HG02970 (cell line): Measurements from ENCODE around the gene PKLR.
A peak's percentile ranks its signal among the peaks of the same experiment; 100 is the strongest.
"Not testable (repeated sequence)": the region's sequence is repeated elsewhere in the genome, so short reads cannot be mapped to it uniquely, and the experiment has no call there.

Experiments used
- ATAC-seq: cut with Tn5 transposase; IDR thresholded peaks from one replicate; pipeline ENCODE4 v1.9.1; 2021; ENCODE audit warnings: mild to moderate bottlenecking, moderate library complexity, moderate number of reproducible peaks; ENCODE audit not compliant: unreplicated experiment, low FRiP score

Gene PKLR

DNA sequence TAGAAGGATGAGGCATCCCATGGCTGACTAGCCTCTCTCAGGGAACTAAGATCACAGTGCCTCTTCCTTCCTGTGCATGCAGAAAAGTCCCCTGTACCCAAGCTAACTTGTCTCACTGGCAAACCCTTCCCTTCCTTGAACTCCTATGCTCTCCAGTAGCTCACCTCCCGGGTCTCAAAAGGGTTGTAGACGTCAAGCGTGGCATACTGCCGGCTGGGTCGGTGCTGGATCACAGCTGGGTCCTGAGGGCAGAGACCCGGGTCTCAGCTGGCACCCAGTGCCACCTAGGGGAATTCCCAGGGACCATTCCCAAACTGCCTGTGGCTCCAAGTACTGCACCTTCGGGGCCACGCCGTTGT, 39.8 kb downstream of the PKLR start:
- ATAC-seq, result peak; percentile 9

GRCh38 chr1:155260276-155260675, 41.0 kb downstream of the PKLR start:
- ATAC-seq, result no peak

GRCh38 chr1:155256058-155256852, 45.0 kb downstream of the PKLR start:
- ATAC-seq, result no peak

GRCh38 chr1:155255243-155256007, 45.8 kb downstream of the PKLR start, which contains the start of gene ENTREP3:
Gene ENTREP3, minus strand, starts transcription at chr1:155255483. Its CDS starts 606 bp downstream, at chr1:155254877.
- peak; percentile 46 for ATAC-seq

DNA sequence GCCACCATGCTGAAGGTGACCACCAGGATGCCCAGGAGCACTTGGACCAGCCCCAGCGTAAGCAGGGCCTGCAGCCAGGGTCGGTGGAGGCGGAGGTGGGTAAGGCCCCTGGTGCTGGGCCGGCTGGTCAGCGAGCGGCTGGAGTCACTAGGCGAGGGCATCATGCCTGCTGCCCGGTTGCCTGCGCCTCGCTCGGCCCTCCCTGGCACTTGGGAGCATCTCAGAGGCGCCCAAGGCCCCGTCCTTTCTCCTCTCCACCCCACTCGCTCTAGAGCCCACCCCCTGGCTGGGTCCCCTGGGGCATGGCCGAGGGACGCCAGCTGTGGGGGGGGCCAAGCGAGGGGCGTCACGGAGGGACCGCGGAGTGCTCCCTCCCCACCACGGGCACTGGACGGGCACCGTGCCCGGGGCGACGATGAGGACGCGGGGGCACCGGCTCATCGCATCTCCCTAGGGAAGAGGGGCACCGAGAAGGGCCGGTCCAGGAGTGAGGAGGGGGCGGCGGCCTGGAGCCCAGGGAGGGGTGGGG, 46.5 kb downstream of the PKLR start:
- ATAC-seq, result no peak

GRCh38 chr1:155254228-155254713, 47.0 kb downstream of the PKLR start:
- ATAC-seq, result no peak

- no peak for ATAC-seq
These were observed 47.4 kb downstream of the PKLR start for GRCh38 chr1:155253797-155254196.

- ATAC-seq, result no peak
These were observed 48.0 kb downstream of the PKLR start for GRCh38 chr1:155253208-155253607.

DNA sequence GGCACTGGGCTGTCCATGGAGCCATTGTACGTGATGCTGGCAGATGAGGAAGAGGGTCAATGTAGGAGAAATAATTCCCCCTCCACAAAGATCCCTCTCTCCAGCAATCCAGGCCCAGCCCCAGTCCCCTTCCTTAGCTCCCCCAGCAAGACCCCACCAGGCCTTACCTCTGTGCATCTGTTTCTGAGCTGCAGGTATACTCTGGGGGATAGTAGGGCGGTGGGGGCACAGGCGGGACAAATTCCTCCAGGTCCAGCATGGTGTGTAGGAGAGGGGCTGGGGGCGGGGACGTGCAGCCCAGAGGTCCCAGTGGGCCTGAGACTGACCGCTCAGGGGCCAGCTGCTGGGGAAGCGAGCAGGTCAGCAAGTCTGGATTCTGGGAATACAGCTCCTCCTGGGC, 49.7 kb downstream of the PKLR start:
- ATAC-seq, result no peak

DNA sequence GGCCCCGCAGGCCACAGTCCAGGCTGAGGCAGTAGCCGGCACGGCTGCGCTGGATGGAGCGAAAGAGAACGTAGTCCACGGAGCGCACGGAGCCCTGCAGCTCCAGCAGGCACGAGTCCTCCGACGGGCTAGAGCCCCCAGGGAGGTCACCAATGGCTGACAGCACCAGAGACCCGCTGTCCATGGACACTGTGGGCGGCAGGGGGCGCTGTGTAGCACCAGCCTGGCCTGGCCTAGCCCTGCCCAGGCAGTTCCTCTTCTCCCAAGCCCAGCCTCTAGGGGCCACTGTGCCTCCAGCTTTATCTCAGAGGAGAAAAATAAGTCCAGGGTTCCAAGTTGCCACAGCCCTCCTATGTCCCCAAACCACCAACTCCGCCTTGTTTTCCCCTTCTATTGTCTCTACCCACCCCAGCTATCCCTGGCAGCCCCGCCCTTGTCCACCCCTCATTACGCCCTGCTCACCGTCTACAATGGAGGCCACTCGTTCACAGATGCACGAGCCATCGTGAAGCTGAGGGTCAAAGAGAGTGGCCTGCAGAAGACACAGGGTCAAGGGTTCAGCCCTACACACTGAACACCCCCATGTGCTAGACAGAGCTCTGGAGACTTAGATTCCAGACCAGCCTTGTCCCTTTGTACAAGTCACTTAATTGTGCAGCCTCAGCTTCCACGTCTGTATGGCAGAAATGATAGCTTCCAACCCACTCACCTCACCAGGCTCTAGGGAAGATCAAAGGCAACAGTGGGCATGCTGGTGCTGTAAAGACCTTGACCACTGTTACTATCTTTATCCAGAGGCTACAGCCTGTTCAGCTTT, 50.4 kb downstream of the PKLR start:
- peak; percentile 70 for ATAC-seq

DNA sequence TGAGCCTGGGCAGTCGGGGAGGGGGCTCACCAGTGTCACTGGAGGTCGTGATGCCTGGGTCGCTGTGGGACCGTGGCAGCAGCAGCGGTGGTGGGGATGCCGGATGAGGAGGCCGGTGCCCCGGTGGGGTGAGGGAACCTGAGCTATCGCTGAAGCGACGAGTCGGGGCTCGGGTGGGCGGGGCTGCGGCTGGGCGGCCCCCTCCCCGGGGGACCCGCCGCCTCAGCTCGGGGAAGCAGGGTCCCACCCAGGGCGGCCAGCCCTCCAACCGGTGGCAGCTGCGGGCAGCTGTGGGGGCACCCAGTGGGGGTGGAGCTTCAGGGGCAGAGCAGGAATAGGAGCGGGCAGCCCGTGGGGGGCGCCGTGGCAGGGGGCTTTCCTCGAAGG, 51.0 kb downstream of the PKLR start:
- peak; percentile 18 for ATAC-seq

DNA sequence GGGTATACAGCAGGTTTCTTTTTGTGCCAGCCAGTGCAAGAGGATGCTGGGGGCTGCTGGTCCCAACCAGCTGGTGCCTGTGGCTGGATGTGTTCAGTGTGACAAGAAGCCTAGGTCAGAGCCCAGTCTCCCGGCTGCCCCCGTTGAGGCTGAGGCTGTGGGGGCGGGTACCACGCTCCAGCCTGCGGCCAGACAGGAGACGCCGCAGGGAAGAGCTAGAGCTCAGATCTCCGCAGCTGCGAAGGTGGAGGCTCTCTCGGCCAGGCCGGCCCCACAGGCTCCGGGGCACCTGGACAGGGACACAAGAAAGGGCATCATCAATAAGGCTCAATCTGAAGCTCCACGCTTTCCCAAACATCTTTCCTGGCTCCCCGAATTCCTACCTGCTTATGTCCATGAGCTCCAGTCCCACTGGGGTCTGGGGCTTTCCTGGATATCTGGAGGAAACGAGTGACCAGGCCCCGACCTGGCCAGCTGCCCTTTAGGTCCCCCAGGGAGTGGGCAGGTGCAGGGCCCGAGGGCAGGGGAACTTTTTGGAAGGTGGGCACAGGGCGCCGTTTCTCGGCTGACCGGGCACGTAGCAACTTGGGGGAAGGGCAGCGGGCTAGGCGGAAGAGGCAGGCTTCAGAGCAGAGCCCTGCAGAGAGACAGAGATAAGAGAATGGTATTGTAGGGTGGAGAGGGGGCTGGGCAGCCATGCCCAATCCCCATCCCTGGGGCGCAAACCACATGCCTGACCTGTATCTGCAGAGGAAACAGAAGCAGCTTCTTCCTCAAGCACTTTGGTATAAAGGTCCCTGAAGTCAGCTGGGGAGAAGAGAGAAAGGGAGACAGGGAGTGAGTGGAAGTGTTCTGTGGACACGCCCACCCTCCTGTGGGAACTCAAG, 53.3 kb downstream of the PKLR start:
- ATAC-seq, result no peak

- ATAC-seq, result not testable (repeated sequence)
These were observed 54.4 kb downstream of the PKLR start for GRCh38 chr1:155246796-155247195.

- no peak for ATAC-seq
These were observed 56.1 kb downstream of the PKLR start for GRCh38 chr1:155245163-155245524.

DNA sequence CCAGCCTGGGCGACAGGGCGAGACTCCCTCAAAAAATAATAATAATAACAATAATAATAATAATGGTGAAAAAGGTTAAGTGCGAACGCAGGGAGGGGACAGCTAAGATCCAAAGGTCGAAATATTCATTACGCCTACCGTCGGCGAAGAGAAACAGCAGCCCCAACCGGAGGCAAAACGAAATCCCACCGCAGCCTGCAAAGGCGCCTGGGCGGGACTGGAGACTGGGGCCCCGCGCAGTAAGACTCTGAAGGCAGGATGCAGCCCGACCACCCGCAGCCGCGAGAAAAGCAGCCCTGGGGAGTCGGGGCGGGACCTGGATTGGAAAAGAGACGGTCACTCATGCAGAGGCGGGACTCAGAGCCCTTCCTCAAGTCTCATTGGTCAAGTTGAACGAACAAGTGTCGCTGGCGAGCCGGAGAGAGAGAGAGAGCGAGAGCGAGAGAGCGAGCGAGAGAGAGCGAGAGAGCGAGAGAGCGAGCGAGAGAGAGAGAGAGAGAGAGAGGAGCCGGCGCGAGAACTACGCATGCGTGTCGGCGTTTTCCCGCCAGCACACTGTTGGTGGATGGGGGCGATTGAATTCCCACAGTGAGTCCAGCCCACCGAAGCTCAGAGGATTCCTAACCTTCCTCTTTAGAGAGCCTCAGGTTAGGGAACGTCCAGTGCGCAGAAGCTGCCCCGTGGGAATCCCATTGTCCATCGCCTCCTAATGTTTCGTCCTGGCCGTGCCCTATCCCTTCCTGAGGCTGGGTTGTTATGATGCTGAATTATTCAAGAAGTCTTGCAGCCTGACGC, 56.7 kb downstream of the PKLR start:
- peak; percentile 88 for ATAC-seq

DNA sequence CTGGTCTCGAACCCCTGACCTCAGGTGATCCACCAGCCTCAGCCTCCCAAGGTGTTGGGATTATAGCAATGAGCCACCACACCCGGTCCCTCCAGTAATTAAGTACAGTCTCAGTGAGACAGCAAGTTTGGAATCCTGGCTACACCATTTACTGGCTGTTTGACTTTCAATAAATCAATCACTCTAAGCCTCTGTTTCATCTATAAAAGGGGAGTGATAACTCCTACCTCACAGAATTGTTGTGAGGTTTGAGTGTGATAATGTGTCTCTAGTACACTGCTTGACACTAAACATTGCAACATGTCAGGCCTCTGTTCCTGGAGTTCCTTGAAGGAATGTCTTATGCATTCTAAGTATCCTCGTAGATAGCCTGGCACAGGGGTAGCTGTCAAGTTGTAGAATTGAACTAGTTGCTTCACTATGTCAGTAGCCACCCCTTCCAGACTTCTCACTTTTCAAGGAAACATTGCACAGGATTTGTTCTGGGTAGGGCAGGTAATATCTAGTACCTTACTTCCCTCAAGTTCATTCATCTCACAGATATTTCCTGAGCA, 58.4 kb downstream of the PKLR start:
- no peak for ATAC-seq

DNA sequence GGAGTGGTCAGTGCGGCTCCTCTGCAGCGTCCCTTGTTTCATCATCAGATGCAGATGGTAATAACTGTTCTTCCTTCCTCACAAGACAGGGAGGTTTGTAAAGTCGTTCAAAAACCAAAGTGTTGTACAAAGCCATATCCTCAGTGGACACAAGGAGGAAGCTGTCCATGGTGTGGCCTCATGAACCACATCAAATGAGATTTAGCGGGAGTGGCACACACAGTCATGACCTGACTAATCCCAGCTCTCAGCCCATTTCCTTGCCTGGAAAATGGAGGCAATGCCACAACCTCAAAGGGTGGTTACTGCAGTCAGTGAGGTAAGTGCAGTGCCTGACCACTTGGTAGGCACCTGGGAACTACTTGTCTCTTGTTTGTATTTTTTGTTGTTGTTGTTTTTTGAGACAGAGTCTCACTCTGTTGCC, 59.4 kb downstream of the PKLR start:
- ATAC-seq, result no peak

GRCh38 chr1:155241069-155241679, 60.1 kb downstream of the PKLR start:
- no peak for ATAC-seq
